ENCODE measurements around the gene RAC3.

Gene RAC3

GRCh38 chr17:82001571-82002056 lies 29.9 kb upstream of the RAC3 start:
- TF ChIP-seq CTCF (IDR thresholded peaks at IDR 0.05), result no peak

- TF ChIP-seq CTCF (IDR thresholded peaks at IDR 0.05), result no peak
Measured at GRCh38 chr17:82003411-82004381, 27.8 kb upstream of the RAC3 start.

- TF ChIP-seq CTCF (IDR thresholded peaks at IDR 0.05), result no peak
Measured at GRCh38 chr17:82004517-82005455, 26.7 kb upstream of the RAC3 start.

- no peak for TF ChIP-seq CTCF (IDR thresholded peaks at IDR 0.05)
Measured at GRCh38 chr17:82005701-82006348, 25.7 kb upstream of the RAC3 start.

- TF ChIP-seq CTCF (IDR thresholded peaks at IDR 0.05), result no peak
Measured at GRCh38 chr17:82006468-82007227, 24.8 kb upstream of the RAC3 start.

GRCh38 chr17:82007228-82007494 lies 24.3 kb upstream of the RAC3 start:
- no peak for TF ChIP-seq CTCF (IDR thresholded peaks at IDR 0.05)
